PC-9 (cell line): ENCODE results near the gene SHISA9.

Source experiments
- CTCF ChIP-seq: fragments of 200-600 bp; sonication (generic); conservative IDR thresholded peaks from 2 replicates; pipeline ENCODE4 v1.6.1; 2017; ENCODE audit warnings: mixed run types, antibody characterized with exemption, mild to moderate bottlenecking, moderate library complexity
- EZH2 ChIP-seq: fragments of 200-600 bp; sonication (generic); IDR thresholded peaks from 2 replicates; pipeline ENCODE4 v1.8.0; 2017; ENCODE audit warnings: antibody characterized with exemption, low read depth

- TF ChIP-seq EZH2 (no peak), CTCF (no peak)
These were observed 41.5 kb downstream of the SHISA9 start for GRCh38 chr16:12942861-12943260.
